GM12878 (cell line): ENCODE data around the gene LIN37. TPM values are rescaled to one million over a fixed set of nuclear protein-coding genes. Genes with fewer than 3 reads are reported as not detected.

Source experiments
- ATAC-seq: fragments of 200-7000 bp; cut with Tn5 transposase; 3 replicates; pipeline ENCODE4 v1.9.1; 2020; ENCODE audit warnings: mild to moderate bottlenecking, moderate library complexity
- BruUV-seq: library from RNA; stranded (reverse); fragments of 400-500 nt; replicated peaks from 2 replicates; lab custom pipeline; 2021; lab: Mats Ljungman, UMichigan
- CTCF ChIA-PET: fragments of 300-600 bp; sonication (Branson Sonifier 250); formaldehyde crosslinking; extraction: SDS; loops from one replicate; lab custom pipeline; 2021; ENCODE audit warnings: inconsistent platforms; lab: Yijun Ruan, JAX
- POLR2A ChIA-PET: fragments of 350-600 bp; formaldehyde crosslinking; extraction: SDS; loops from one replicate; lab custom pipeline; 2021; ENCODE audit warnings: inconsistent platforms; lab: Charles Lee
- RAD21 ChIA-PET: fragments of 300-600 bp; sonication (Branson Sonifier 250); formaldehyde crosslinking; loops from one replicate; lab custom pipeline; 2023; ENCODE audit warnings: antibody characterized with exemption; ENCODE audit not compliant: unreplicated experiment; lab: Charles Lee
- SMC1A ChIA-PET: fragments of 300-600 bp; sonication (Branson Sonifier 250); formaldehyde crosslinking; loops from one replicate; lab custom pipeline; 2023; ENCODE audit not compliant: unreplicated experiment, uncharacterized antibody; lab: Charles Lee
- DNase-seq: peaks from one replicate; pipeline ENCODE4 v3.0.0-alpha.2; 2011; ENCODE audit warnings: low read depth, low spot score
- FAIRE-seq: peaks from 3 replicates; lab custom pipeline; 2011; peaks lifted over from hg19 to GRCh38; lab: Jason Lieb, UNC
- H2AFZ ChIP-seq: 2 replicates; pipeline ENCODE4 v1.6.0; 2011; ENCODE audit warnings: low read depth, low read length, control low read depth; ENCODE audit not compliant: control insufficient read depth
- H3K27ac ChIP-seq: 2 replicates; pipeline ENCODE4 v1.5.1; 2011; ENCODE audit warnings: control low read depth; ENCODE audit not compliant: control insufficient read depth, insufficient read depth
- H3K27me3 ChIP-seq, 2 experiments: replicated peaks in 1 of 2; 2 replicates each; pipeline versions ENCODE4 v1.6.0 to v1.6.1; 2011; ENCODE audit warnings: low read length in 1 of 2; ENCODE audit not compliant: control insufficient read depth in 2 of 2, insufficient read depth in 2 of 2
- H3K36me3 ChIP-seq, 2 experiments: 2 replicates each; pipeline ENCODE4 v1.5.1; 2011; ENCODE audit warnings: low read length in 1 of 2; ENCODE audit not compliant: control insufficient read depth in 2 of 2, insufficient read depth in 2 of 2
- H3K4me1 ChIP-seq: 2 replicates; pipeline ENCODE4 v1.6.1; 2011; ENCODE audit warnings: mild to moderate bottlenecking, low read length, moderate library complexity, mixed read lengths; ENCODE audit not compliant: control insufficient read depth, insufficient read depth
- H3K4me2 ChIP-seq: 2 replicates; pipeline ENCODE4 v1.6.0; 2011; ENCODE audit warnings: control low read depth; ENCODE audit not compliant: control insufficient read depth, insufficient read depth
- H3K4me3 ChIP-seq: fragments of 200-600 bp; sonication (generic); 2 replicates; pipeline ENCODE4 v1.5.1; 2016
- H3K79me2 ChIP-seq: 2 replicates; pipeline ENCODE4 v1.6.0; 2011; ENCODE audit warnings: low read length; ENCODE audit not compliant: control insufficient read depth, insufficient read depth
- H3K9ac ChIP-seq: 2 replicates; pipeline ENCODE4 v1.8.0; 2011; ENCODE audit warnings: low read length, control low read depth, mixed read lengths; ENCODE audit not compliant: control insufficient read depth, insufficient read depth
- H3K9me3 ChIP-seq: replicated peaks from 3 replicates; pipeline ENCODE4 v1.5.1; 2011; ENCODE audit warnings: mild to moderate bottlenecking, low read length; ENCODE audit not compliant: control insufficient read depth, insufficient read depth
- H4K20me1 ChIP-seq: 2 replicates; pipeline ENCODE4 v1.6.0; 2011; ENCODE audit not compliant: control insufficient read depth, insufficient read depth
- BCL11A ChIP-seq: IDR thresholded peaks from 2 replicates; pipeline ENCODE4 v1.6.1; 2011; ENCODE audit warnings: low read depth, low read length
- BMI1 ChIP-seq: fragments of 450-650 bp; IDR thresholded peaks from 2 replicates; pipeline ENCODE4 v1.6.1; 2016; ENCODE audit warnings: mild to moderate bottlenecking, moderate library complexity, borderline replicate concordance
- CBX3 ChIP-seq: fragments of 200-600 bp; sonication (generic); IDR thresholded peaks from 2 replicates; pipeline ENCODE4 v1.6.1; 2016; ENCODE audit warnings: low read depth, borderline replicate concordance
- CHD4 ChIP-seq: fragments of 200-600 bp; sonication (generic); IDR thresholded peaks from 2 replicates; pipeline ENCODE4 v1.6.1; 2016; ENCODE audit warnings: mild to moderate bottlenecking
- GATAD2B ChIP-seq: fragments of 450-650 bp; conservative IDR thresholded peaks from 2 replicates; pipeline ENCODE4 v1.6.1; 2017; ENCODE audit warnings: low read depth, mild to moderate bottlenecking, moderate library complexity
- KDM1A ChIP-seq: fragments of 200-600 bp; sonication (generic); IDR thresholded peaks from 2 replicates; pipeline ENCODE4 v1.6.1; 2016; ENCODE audit warnings: borderline replicate concordance
- MTA2 ChIP-seq: fragments of 450-650 bp; IDR thresholded peaks from 2 replicates; pipeline ENCODE4 v1.6.1; 2016; ENCODE audit warnings: low read depth, mild to moderate bottlenecking, moderate library complexity
- PAX5 ChIP-seq: IDR thresholded peaks from 2 replicates; pipeline ENCODE4 v1.6.1; 2011; ENCODE audit warnings: low read depth, low read length, borderline replicate concordance
- PAX8 ChIP-seq: fragments of 450-650 bp; IDR thresholded peaks from 2 replicates; pipeline ENCODE4 v1.6.1; 2017; ENCODE audit warnings: mild to moderate bottlenecking, moderate library complexity
- RAD51 ChIP-seq: fragments of 450-650 bp; IDR thresholded peaks from 2 replicates; pipeline ENCODE4 v1.6.1; 2016; ENCODE audit warnings: moderate library complexity, mild to moderate bottlenecking, inconsistent platforms
- RBBP5 ChIP-seq: fragments of 200-600 bp; sonication (generic); conservative IDR thresholded peaks from 2 replicates; pipeline ENCODE4 v1.6.1; 2016
- RCOR1 ChIP-seq: conservative IDR thresholded peaks from 2 replicates; pipeline ENCODE4 v1.6.1; 2012; ENCODE audit warnings: low read depth, low read length, improper control_type of control experiment
- TAF1 ChIP-seq: IDR thresholded peaks from 2 replicates; pipeline ENCODE4 v1.6.1; 2011; ENCODE audit warnings: mild to moderate bottlenecking, low read depth, low read length, borderline replicate concordance
- ZNF24 ChIP-seq: fragments of 450-650 bp; IDR thresholded peaks from 2 replicates; pipeline ENCODE4 v1.6.1; 2017; ENCODE audit warnings: antibody characterized with exemption, mild to moderate bottlenecking
- ZNF622 ChIP-seq: fragments of 450-650 bp; IDR thresholded peaks from 2 replicates; pipeline ENCODE4 v1.6.1; 2017; ENCODE audit warnings: mild to moderate bottlenecking, inconsistent platforms
- WGBS: methylation state at CpG from one replicate; pipeline ENCODE4 v1.1.6; 2016; ENCODE audit warnings: low lambda C conversion rate; ENCODE audit not compliant: insufficient replicate concordance, insufficient coverage; ENCODE audit errors: missing lambda C conversion rate; 5-methylcytosine and 5-hydroxymethylcytosine counted together
- in situ Hi-C: fragments of 300-500 bp; cut with MboI; formaldehyde crosslinking; loops from 9 replicates; pipeline ENCODE4 v1.14.3; 2018; ENCODE audit warnings: mixed read lengths
- intact Hi-C: fragments of 100-400 bp; cut with micrococcal nuclease; formaldehyde crosslinking; loops from one replicate; pipeline ENCODE4 v1.14.2; 2022; ENCODE audit not compliant: unreplicated experiment
- polyA plus RNA-seq, 11 experiments: library from polyadenylated mRNA; depleted of rRNA in 4 of 11; unstranded in 6 of 11; stranded (reverse) in 5 of 11; fragments of >200 nt; fragmentation: Nextera tagmentation in 4 of 11; fragmentation: Illumina TruSeq in 1 of 11; extraction: Ambion mirVana in 4 of 11; extraction: Trizol in 1 of 11; gene quantifications; 1 replicate in 1 of 11; 2 replicates in 10 of 11; pipeline versions ENCODE4 v1.2.1 to v1.2.3, GENCODE V29; 2011 to 2016; ENCODE audit warnings: inconsistent platforms in 2 of 11, missing spikeins in 2 of 11, low read depth in 1 of 11
- total RNA-seq, 4 experiments: library from RNA; depleted of rRNA in 3 of 4; stranded (reverse); fragments of >200 nt in 3 of 4; fragmentation: Illumina TruSeq in 1 of 4; extraction: Trizol in 1 of 4; gene quantifications; 2 replicates each; pipeline versions ENCODE4 v1.2.1 to v1.2.3, GENCODE V29; 2013 to 2021
- TF ChIP-seq, protein P1 (sequence below): fragments of 450-650 bp; formaldehyde crosslinking; IDR thresholded peaks from 2 replicates; pipeline ENCODE4 v1.4.0; 2020; ENCODE audit warnings: mild to moderate bottlenecking, moderate library complexity
- TF ChIP-seq, protein P2 (sequence below): IDR thresholded peaks from 2 replicates; pipeline ENCODE4 v1.6.1; 2011; ENCODE audit warnings: borderline replicate concordance, low read depth, mild to moderate bottlenecking, moderate library complexity, mixed read lengths, low read length; ENCODE audit not compliant: insufficient read depth; ENCODE audit errors: extremely low read length
- TF ChIP-seq, protein P3 (sequence below): IDR thresholded peaks from 2 replicates; pipeline ENCODE4 v1.6.1; 2012; ENCODE audit warnings: low read length, inconsistent platforms
- TF ChIP-seq, protein P4 (sequence below): IDR thresholded peaks from 2 replicates; pipeline ENCODE4 v1.6.1; 2011; ENCODE audit warnings: low read depth, mild to moderate bottlenecking, low read length, moderate library complexity, borderline replicate concordance; ENCODE audit errors: extremely low read depth

LIN37 gene
- total and polyA plus RNA-seq, 10 of the 15 experiments (the other 5 are each of a cell fraction or from before 2014, with no cell fraction given), result 0.69 to 11.9 (median 7.6) TPM

DNA sequence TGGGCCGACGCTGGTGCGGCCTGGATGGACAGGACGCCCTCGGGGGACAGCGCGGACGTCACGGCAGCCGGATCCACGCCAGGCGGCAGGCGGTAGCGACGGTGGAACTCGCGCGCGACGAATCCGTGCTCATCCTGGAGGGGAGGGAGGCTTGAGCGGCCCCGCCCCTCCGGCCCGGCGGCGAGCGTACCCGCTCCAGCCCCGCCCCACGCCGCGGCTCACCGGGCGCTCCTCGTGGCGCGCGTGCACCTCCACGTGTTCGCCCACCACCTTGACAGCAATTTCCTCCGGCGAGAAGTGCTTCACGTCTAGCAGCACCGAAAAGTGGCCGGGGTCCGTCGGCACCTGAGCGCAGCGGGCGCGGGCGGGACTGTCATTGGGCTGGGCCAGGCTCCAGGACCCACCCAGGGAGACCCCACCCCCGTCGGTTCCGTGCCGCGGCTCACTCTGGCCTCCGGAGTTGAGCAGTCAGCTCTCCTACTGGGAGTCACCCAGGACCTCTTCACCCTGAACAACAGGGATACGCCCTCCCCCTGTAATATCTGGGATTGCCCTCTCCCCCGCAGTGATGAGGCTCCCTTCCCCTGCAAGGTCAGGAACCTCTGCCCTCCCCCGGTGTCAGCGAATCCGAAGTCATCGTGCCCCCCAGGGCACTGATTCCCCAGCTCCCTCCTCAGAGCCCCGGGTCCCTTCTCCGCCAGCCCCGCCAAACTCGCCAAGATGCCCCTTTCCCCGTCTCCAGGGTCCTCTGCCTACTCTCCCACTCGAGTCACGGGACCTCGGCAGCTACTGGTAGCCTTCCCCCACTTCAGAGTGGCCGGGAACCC lies 7.4 kb downstream of the LIN37 start:
- 74% methylated on average over 69 of the region's 74 CpGs for WGBS
- POLR2A ChIA-PET, result interaction anchor here (0.6 to 2.2 kb wide), 2 partner anchors 7 to 11 kb away, joined by 4 to 18 read pairs; partner anchors contain the start of genes PSENEN and U2AF1L4
- DNase-seq, result no peak
- no peaks in the 10 kb centered on the region for H4K20me1 ChIP-seq
- intact Hi-C loops (no loop called here), in situ Hi-C loops (no loop called here)
- H3K27ac ChIP-seq, result no peak overlapping the region
- RAD21 ChIA-PET, result no interaction called here
- no peak overlapping the region for H2AFZ ChIP-seq
- BruUV-seq, result no TSS peak
- no peak for FAIRE-seq
- no peaks in the 10 kb centered on the region for H3K9me3 ChIP-seq
- no peak overlapping the region for H3K9ac ChIP-seq
- ATAC-seq, result no peak
- H3K36me3 ChIP-seq, result peaks cover 0 to 2% of the 10 kb centered on the region in 2 experiments; a peak in 2 of 4 replicates
- H3K4me2 ChIP-seq, result peak overlapping the region; percentile 25; the same call in 1 of the 2 replicates
- H3K4me3 ChIP-seq, result no peak overlapping the region
- SMC1A ChIA-PET, result no interaction called here
- H3K27me3 ChIP-seq, result no peaks in the 10 kb centered on the region
- H3K79me2 ChIP-seq, result peaks cover 11% of the 10 kb centered on the region
- CTCF ChIA-PET, result no interaction called here
- peaks cover 15% of the 10 kb centered on the region for H3K4me1 ChIP-seq
- TF ChIP-seq CHD4 (no peak), BCL11A (no peak), RBBP5 (no peak), PAX8 (no peak), GATAD2B (no peak), TAF1 (no peak), BMI1 (no peak), KDM1A (no peak), ZNF24 (no peak), RCOR1 (no peak), PAX5 (no peak), RAD51 (no peak), MTA2 (no peak), ZNF622 (no peak), CBX3 (no peak)
- TF ChIP-seq, protein P1, sequence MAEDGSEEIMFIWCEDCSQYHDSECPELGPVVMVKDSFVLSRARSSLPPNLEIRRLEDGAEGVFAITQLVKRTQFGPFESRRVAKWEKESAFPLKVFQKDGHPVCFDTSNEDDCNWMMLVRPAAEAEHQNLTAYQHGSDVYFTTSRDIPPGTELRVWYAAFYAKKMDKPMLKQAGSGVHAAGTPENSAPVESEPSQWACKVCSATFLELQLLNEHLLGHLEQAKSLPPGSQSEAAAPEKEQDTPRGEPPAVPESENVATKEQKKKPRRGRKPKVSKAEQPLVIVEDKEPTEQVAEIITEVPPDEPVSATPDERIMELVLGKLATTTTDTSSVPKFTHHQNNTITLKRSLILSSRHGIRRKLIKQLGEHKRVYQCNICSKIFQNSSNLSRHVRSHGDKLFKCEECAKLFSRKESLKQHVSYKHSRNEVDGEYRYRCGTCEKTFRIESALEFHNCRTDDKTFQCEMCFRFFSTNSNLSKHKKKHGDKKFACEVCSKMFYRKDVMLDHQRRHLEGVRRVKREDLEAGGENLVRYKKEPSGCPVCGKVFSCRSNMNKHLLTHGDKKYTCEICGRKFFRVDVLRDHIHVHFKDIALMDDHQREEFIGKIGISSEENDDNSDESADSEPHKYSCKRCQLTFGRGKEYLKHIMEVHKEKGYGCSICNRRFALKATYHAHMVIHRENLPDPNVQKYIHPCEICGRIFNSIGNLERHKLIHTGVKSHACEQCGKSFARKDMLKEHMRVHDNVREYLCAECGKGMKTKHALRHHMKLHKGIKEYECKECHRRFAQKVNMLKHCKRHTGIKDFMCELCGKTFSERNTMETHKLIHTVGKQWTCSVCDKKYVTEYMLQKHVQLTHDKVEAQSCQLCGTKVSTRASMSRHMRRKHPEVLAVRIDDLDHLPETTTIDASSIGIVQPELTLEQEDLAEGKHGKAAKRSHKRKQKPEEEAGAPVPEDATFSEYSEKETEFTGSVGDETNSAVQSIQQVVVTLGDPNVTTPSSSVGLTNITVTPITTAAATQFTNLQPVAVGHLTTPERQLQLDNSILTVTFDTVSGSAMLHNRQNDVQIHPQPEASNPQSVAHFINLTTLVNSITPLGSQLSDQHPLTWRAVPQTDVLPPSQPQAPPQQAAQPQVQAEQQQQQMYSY, result no peak
- TF ChIP-seq, protein P2, sequence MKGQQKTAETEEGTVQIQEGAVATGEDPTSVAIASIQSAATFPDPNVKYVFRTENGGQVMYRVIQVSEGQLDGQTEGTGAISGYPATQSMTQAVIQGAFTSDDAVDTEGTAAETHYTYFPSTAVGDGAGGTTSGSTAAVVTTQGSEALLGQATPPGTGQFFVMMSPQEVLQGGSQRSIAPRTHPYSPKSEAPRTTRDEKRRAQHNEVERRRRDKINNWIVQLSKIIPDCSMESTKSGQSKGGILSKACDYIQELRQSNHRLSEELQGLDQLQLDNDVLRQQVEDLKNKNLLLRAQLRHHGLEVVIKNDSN, result no peak
- TF ChIP-seq, protein P3, sequence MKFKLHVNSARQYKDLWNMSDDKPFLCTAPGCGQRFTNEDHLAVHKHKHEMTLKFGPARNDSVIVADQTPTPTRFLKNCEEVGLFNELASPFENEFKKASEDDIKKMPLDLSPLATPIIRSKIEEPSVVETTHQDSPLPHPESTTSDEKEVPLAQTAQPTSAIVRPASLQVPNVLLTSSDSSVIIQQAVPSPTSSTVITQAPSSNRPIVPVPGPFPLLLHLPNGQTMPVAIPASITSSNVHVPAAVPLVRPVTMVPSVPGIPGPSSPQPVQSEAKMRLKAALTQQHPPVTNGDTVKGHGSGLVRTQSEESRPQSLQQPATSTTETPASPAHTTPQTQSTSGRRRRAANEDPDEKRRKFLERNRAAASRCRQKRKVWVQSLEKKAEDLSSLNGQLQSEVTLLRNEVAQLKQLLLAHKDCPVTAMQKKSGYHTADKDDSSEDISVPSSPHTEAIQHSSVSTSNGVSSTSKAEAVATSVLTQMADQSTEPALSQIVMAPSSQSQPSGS, result no peak
- TF ChIP-seq, protein P4, sequence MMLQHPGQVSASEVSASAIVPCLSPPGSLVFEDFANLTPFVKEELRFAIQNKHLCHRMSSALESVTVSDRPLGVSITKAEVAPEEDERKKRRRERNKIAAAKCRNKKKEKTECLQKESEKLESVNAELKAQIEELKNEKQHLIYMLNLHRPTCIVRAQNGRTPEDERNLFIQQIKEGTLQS, result no peak
